Measurements from ENCODE around the gene VPS4B.

VPS4B gene

GRCh38 chr18:63346031-63346430 lies 76.2 kb downstream of the VPS4B start:
- TF ChIP-seq CTCF (conservative IDR thresholded peaks at IDR 0.05; ENCODE audit: low read length): no peak
- H3K4me3 ChIP-seq (ENCODE audit: low read length): no peak overlapping the region

DNA sequence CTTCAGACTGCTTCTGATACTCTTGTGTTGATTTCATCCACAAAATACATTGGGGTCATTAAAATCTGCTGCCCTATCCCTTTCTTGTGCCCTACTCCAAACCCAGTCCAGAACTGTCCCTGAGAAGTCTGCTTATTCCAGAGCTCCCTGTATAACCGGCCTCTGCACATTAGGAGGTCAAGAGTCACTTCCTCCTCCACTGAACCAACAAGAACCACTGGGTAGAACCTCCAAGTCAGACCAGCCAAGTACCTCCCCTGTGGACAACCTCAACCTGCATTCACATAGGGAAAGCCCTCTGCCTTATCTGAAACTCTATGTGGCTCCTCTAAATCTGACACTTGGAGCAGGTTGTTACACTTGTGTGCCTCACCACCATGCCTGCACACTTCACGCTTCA lies 77.4 kb downstream of the VPS4B start:
- TF ChIP-seq CTCF (conservative IDR thresholded peaks at IDR 0.05; ENCODE audit: low read length): no peak
- no peak for DNase-seq (ENCODE audit: low read depth)
- no peak overlapping the region for H3K4me3 ChIP-seq (ENCODE audit: low read length)

More at GRCh38 chr18:63346031-63346430, 76.2 kb downstream of the VPS4B start:
- DNase-seq (ENCODE audit: low read depth): peak; percentile 52

DNA sequence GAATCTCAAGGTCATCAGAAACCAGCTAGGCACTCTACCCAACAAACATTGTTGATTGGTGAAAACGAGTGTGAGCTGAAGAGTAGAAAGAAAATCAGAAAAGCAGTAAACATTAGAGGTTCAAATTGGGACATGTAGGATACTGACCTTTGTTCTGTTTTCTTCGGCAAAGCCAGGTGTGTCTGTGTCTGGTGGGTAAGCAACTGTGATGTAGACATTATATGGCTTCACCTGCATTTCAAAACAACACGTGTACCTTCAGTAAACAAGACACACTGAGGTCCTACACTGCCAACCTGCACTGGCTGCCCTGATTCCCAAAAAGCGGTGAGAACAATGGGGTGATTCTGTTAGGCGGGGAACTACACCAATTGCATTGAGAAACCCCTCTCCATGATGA lies 78.0 kb downstream of the VPS4B start:
- DNase-seq (ENCODE audit: low read depth): no peak
- H3K4me3 ChIP-seq (ENCODE audit: low read length): no peak overlapping the region
- no peak for TF ChIP-seq CTCF (conservative IDR thresholded peaks at IDR 0.05; ENCODE audit: low read length)

DNA sequence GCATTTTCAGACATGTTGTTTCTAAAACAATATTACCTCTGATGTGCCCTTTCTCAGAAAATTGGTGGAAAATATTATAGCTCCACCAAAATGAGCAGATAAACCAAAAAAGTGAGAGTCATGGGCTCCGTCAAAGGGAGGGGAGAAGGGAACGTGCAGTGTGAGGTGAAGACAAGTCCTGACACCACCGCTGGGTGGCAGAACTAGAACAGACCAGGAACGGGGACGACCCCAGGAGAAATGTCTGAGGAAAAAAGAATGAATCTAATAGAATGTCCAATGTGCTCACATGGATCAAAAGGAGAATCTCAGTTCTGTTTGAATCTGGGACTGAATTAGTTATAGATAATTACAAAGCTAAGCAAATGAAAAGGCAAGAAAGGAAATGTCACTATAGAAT lies 80.1 kb downstream of the VPS4B start:
- DNase-seq (ENCODE audit: low read depth): peak; percentile 22
- no peak overlapping the region for H3K4me3 ChIP-seq (ENCODE audit: low read length)
- peak; percentile 53 for TF ChIP-seq CTCF (conservative IDR thresholded peaks at IDR 0.05; ENCODE audit: low read length)

DNA sequence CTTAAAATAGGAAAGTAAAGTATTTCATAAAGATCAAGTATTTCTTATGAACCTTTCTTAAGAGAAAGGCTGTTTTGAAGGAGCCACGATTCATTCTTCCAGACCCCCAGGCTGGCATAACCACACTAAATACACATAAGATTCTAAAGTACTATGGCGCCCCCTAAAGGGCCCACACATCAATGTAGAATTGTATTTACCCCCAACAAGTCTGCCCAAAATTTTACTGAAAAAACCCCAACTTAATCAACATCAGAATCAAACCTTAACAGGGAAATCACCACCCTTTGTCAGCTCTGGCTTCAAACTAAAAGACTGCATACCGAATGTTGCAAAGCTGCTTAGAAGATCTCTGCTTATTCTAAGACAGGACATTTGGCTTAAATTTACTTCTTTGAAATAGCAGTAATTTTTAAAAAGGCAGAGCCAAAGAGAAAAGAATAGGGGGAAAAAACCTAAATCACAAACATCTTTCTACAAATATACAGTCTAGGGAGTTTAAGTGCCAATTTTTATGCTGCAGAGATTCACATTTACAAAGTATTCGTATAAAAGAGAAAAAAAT lies 82.3 kb downstream of the VPS4B start:
- peak; percentile 67 for TF ChIP-seq CTCF (conservative IDR thresholded peaks at IDR 0.05; ENCODE audit: low read length)
- H3K4me3 ChIP-seq (ENCODE audit: low read length): no peak overlapping the region
- peak; percentile 46 for DNase-seq (ENCODE audit: low read depth)
